OCI-LY7 (cell line): ENCODE results near the gene CA10. TPM values are rescaled to one million over a fixed set of nuclear protein-coding genes. Genes with fewer than 3 reads are reported as not detected.

Experiments
- BruUV-seq: library from RNA; stranded (reverse); fragments of 400-500 nt; replicated peaks from 2 replicates; lab custom pipeline; 2021; lab: Mats Ljungman, UMichigan
- CTCF ChIA-PET: fragments of 300-600 bp; sonication (Branson Sonifier 250); formaldehyde crosslinking; loops from one replicate; lab custom pipeline; 2022; ENCODE audit warnings: antibody characterized with exemption; ENCODE audit not compliant: unreplicated experiment; lab: Charles Lee
- POLR2A ChIA-PET: fragments of 300-600 bp; sonication (Branson Sonifier 250); formaldehyde crosslinking; loops from one replicate; lab custom pipeline; 2022; ENCODE audit warnings: antibody characterized with exemption; lab: Charles Lee
- DNase-seq: peaks from one replicate; pipeline ENCODE4 v3.0.0-alpha.2; 2015; ENCODE audit warnings: low spot score
- H2AFZ ChIP-seq: fragments of 200-600 bp; sonication (generic), shearing (Covaris generic); 2 replicates; pipeline ENCODE4 v1.6.1; 2014; ENCODE audit warnings: mild to moderate bottlenecking, antibody characterized with exemption, low read length, moderate library complexity
- H3K27ac ChIP-seq: fragments of 200-600 bp; sonication (generic); 2 replicates; pipeline ENCODE4 v1.5.1; 2014; ENCODE audit warnings: mixed run types, low read depth, mild to moderate bottlenecking, moderate library complexity, low read length, inconsistent platforms; ENCODE audit not compliant: poor library complexity, severe bottlenecking
- H3K36me3 ChIP-seq: fragments of 200-600 bp; sonication (generic); 2 replicates; pipeline ENCODE4 v1.6.1; 2014; ENCODE audit warnings: mild to moderate bottlenecking, antibody characterized with exemption, low read length, moderate library complexity, mixed read lengths; ENCODE audit not compliant: insufficient read depth
- H3K4me1 ChIP-seq: fragments of 200-600 bp; sonication (generic); 2 replicates; pipeline ENCODE4 v1.5.1; 2014; ENCODE audit warnings: mild to moderate bottlenecking, low read length; ENCODE audit not compliant: insufficient read depth, poor library complexity, severe bottlenecking
- H3K4me2 ChIP-seq: fragments of 200-600 bp; sonication (generic); 2 replicates; pipeline ENCODE4 v1.6.1; 2014; ENCODE audit warnings: mild to moderate bottlenecking, low read length
- H3K4me3 ChIP-seq: fragments of 200-600 bp; sonication (generic); 2 replicates; pipeline ENCODE4 v1.5.1; 2014; ENCODE audit warnings: mild to moderate bottlenecking, low read depth, low read length; ENCODE audit not compliant: poor library complexity, severe bottlenecking
- H3K79me2 ChIP-seq: fragments of 200-600 bp; sonication (generic); 2 replicates; pipeline ENCODE4 v1.6.1; 2016; ENCODE audit warnings: low read depth, mild to moderate bottlenecking, low read length, moderate library complexity, mixed read lengths; ENCODE audit not compliant: insufficient read depth
- H3K9me2 ChIP-seq: fragments of 200-600 bp; sonication (generic); 2 replicates; pipeline ENCODE4 v1.6.1; 2016; ENCODE audit warnings: mild to moderate bottlenecking, low read length, mixed read lengths; ENCODE audit not compliant: insufficient read depth
- H3K9me3 ChIP-seq: fragments of 200-600 bp; sonication (generic); 2 replicates; pipeline ENCODE4 v1.6.1; 2014; ENCODE audit warnings: mild to moderate bottlenecking, mixed run types, low read length, mixed read lengths
- H4K20me1 ChIP-seq: fragments of 200-600 bp; sonication (generic); 2 replicates; pipeline ENCODE4 v1.6.1; 2014; ENCODE audit warnings: mild to moderate bottlenecking, antibody characterized with exemption, low read length, moderate library complexity, mixed read lengths; ENCODE audit not compliant: insufficient read depth
- CTCF ChIP-seq: fragments of 200-600 bp; sonication (generic); conservative IDR thresholded peaks from 2 replicates; pipeline ENCODE4 v1.5.1; 2014; ENCODE audit warnings: mild to moderate bottlenecking, antibody characterized with exemption, low read length, moderate library complexity, mixed read lengths
- EZH2phosphoT487 ChIP-seq: fragments of 200-600 bp; sonication (generic); IDR thresholded peaks from 2 replicates; pipeline ENCODE4 v1.6.1; 2018; ENCODE audit warnings: low read depth, borderline replicate concordance, mild to moderate bottlenecking, mixed run types, antibody characterized with exemption, low read length, moderate library complexity, mixed read lengths
- intact Hi-C: fragments of 100-400 bp; cut with micrococcal nuclease; formaldehyde crosslinking; loops from one replicate; pipeline ENCODE4 v1.10.0; 2022; ENCODE audit not compliant: unreplicated experiment
- total RNA-seq, 2 experiments: library from RNA; depleted of rRNA in 1 of 2; stranded (reverse); fragments of >200 nt in 1 of 2; shearing (Covaris generic) in 1 of 2; gene quantifications; 2 replicates each; pipeline ENCODE4 v1.2.3, GENCODE V29; 2014 to 2022

The CA10 gene
- total RNA-seq, 2 experiments from 2014 or later, result not detected

- Histone ChIP-seq H3K36me3 (no peaks in the 10 kb centered on the region), H3K4me3 (no peak overlapping the region), H3K4me1 (no peaks in the 10 kb centered on the region), H4K20me1 (no peaks in the 10 kb centered on the region), H3K9me3 (no peaks in the 10 kb centered on the region), H3K4me2 (no peak overlapping the region), H2AFZ (no peak overlapping the region), H3K9me2 (no peaks in the 10 kb centered on the region), H3K79me2 (no peaks in the 10 kb centered on the region), H3K27ac (no peak overlapping the region)
- intact Hi-C loops, result no loop called here
- no TSS peak for BruUV-seq
- POLR2A ChIA-PET, result no interaction called here
- TF ChIP-seq CTCF, result no peak
- TF ChIP-seq EZH2phosphoT487, result no peak
- no peak for DNase-seq
- CTCF ChIA-PET, result no interaction called here
These were observed 34.0 kb downstream of the CA10 start for GRCh38 chr17:52124561-52124960.

- H3K79me2 ChIP-seq, result no peaks in the 10 kb centered on the region
- H2AFZ ChIP-seq, result no peak overlapping the region
- intact Hi-C loops, result no loop called here
- H3K9me2 ChIP-seq, result no peaks in the 10 kb centered on the region
- BruUV-seq, result no TSS peak
- POLR2A ChIA-PET, result interaction anchor here (0.5 kb wide), 1 partner anchor 11 kb away, joined by 3 read pairs; no protein-coding TSS in a partner anchor
- no peak overlapping the region for H3K4me2 ChIP-seq
- H3K27ac ChIP-seq, result no peak overlapping the region
- no peaks in the 10 kb centered on the region for H4K20me1 ChIP-seq
- TF ChIP-seq CTCF (no peak), EZH2phosphoT487 (no peak)
- no peaks in the 10 kb centered on the region for H3K4me1 ChIP-seq
- CTCF ChIA-PET, result no interaction called here
- H3K9me3 ChIP-seq, result no peaks in the 10 kb centered on the region
- DNase-seq, result no peak
- H3K36me3 ChIP-seq, result no peaks in the 10 kb centered on the region
- no peak overlapping the region for H3K4me3 ChIP-seq
These were observed 38.0 kb downstream of the CA10 start for GRCh38 chr17:52120465-52120864.

- Histone ChIP-seq H3K36me3 (no peaks in the 10 kb centered on the region), H3K9me2 (no peaks in the 10 kb centered on the region), H3K4me2 (no peak overlapping the region), H3K79me2 (no peaks in the 10 kb centered on the region), H3K27ac (no peak overlapping the region), H3K4me3 (no peak overlapping the region), H2AFZ (no peak overlapping the region), H3K4me1 (no peaks in the 10 kb centered on the region), H4K20me1 (no peaks in the 10 kb centered on the region), H3K9me3 (no peaks in the 10 kb centered on the region)
- no TSS peak for BruUV-seq
- no peak for TF ChIP-seq CTCF
- no peak for TF ChIP-seq EZH2phosphoT487
- CTCF ChIA-PET, result no interaction called here
- no peak for DNase-seq
- POLR2A ChIA-PET, result interaction anchor here (0.5 kb wide), 1 partner anchor 457 kb away, joined by 4 read pairs; no protein-coding TSS in a partner anchor
- intact Hi-C loops, result no loop called here
These were observed 47.5 kb downstream of the CA10 start for GRCh38 chr17:52110923-52111581.
